Parietal lobe (tissue), 2 donors: ENCODE data around the gene IFNA21. TPM values are rescaled to one million over a fixed set of nuclear protein-coding genes. Genes with fewer than 3 reads are reported as not detected.

Experiments used
- small RNA-seq: library from RNA; depleted of rRNA; stranded (forward); fragments of <200 nt; gene quantifications from one replicate; pipeline ENCODE3, GENCODE V24; 2014; ENCODE audit warnings: low replicate concordance
- total RNA-seq: library from RNA; depleted of rRNA; stranded (reverse); fragments of >200 nt; gene quantifications from one replicate; pipeline ENCODE4 v1.2.3, GENCODE V29; 2014

IFNA21 gene
- not detected for total RNA-seq

GRCh38 chr9:21166560-21166959 lies at the start of gene IFNA21:
Gene IFNA21 (minus strand): TSS chr9:21166660. CDS start chr9:21166612, 48 bp downstream.

GRCh38 chr9:21207043-21207442 lies 40.6 kb upstream of the IFNA21 start, which contains the start of gene IFNA10:
Gene IFNA10 (minus strand): TSS chr9:21207143. CDS start chr9:21207097, 46 bp downstream.

GRCh38 chr9:21202105-21202504 lies 35.6 kb upstream of the IFNA21 start, which contains the start of gene IFNA7:
Gene IFNA7 (minus strand): TSS chr9:21202205. CDS start chr9:21202165, 40 bp downstream.

GRCh38 chr9:21187487-21187886 lies 21.0 kb upstream of the IFNA21 start, which contains the start of gene IFNA4:
Gene IFNA4 (minus strand): TSS chr9:21187587. CDS start chr9:21187531, 56 bp downstream.

GRCh38 chr9:21141427-21141882 lies 25.0 kb downstream of the IFNA21 start, which contains the start of gene IFNW1:
Gene IFNW1 (minus strand): TSS chr9:21141832. CDS start chr9:21141570, 262 bp downstream.

Small RNAs within 50 kb of the gene (small RNA-seq; reads per million reads assigned to genes)
- gene RF00019, result not detected

Other genes starting within 250 kb of the IFNA21 start
- 0.94 TPM for gene HACD4, start 135.0 kb downstream of the IFNA21 start, total RNA-seq
- not detected for gene IFNB1, start 88.7 kb downstream of the IFNA21 start, total RNA-seq
- not detected for gene IFNW1, start 24.8 kb downstream of the IFNA21 start, total RNA-seq
- gene IFNA4, start 20.9 kb upstream of the IFNA21 start, total RNA-seq, result not detected
- gene IFNA7, start 35.5 kb upstream of the IFNA21 start, total RNA-seq, result not detected
- not detected for gene IFNA10, start 40.5 kb upstream of the IFNA21 start, total RNA-seq
- not detected for gene IFNA16, start 50.7 kb upstream of the IFNA21 start, total RNA-seq
- gene IFNA17, start 61.6 kb upstream of the IFNA21 start, total RNA-seq, result not detected
- not detected for gene IFNA14, start 73.3 kb upstream of the IFNA21 start, total RNA-seq
- gene IFNA5, start 138.7 kb upstream of the IFNA21 start, total RNA-seq, result not detected
- 73.6 TPM for gene KLHL9, start 168.7 kb upstream of the IFNA21 start, total RNA-seq
- gene IFNA6, start 184.2 kb upstream of the IFNA21 start, total RNA-seq, result not detected
- not detected for gene IFNA13, start 201.4 kb upstream of the IFNA21 start, total RNA-seq
- gene IFNA2, start 218.7 kb upstream of the IFNA21 start, total RNA-seq, result not detected
- gene IFNA8, start 242.5 kb upstream of the IFNA21 start, total RNA-seq, result not detected